GM18508 (cell line): ENCODE measurements around the gene FBXL13.
"Not testable (repeated sequence)": the region's sequence is repeated elsewhere in the genome, so short reads cannot be mapped to it uniquely, and the experiment has no call there.

Source experiments
- ATAC-seq: cut with Tn5 transposase; IDR thresholded peaks from one replicate; pipeline ENCODE4 v1.9.1; 2021; ENCODE audit warnings: moderate number of reproducible peaks; ENCODE audit not compliant: insufficient read depth, unreplicated experiment

The FBXL13 gene

DNA sequence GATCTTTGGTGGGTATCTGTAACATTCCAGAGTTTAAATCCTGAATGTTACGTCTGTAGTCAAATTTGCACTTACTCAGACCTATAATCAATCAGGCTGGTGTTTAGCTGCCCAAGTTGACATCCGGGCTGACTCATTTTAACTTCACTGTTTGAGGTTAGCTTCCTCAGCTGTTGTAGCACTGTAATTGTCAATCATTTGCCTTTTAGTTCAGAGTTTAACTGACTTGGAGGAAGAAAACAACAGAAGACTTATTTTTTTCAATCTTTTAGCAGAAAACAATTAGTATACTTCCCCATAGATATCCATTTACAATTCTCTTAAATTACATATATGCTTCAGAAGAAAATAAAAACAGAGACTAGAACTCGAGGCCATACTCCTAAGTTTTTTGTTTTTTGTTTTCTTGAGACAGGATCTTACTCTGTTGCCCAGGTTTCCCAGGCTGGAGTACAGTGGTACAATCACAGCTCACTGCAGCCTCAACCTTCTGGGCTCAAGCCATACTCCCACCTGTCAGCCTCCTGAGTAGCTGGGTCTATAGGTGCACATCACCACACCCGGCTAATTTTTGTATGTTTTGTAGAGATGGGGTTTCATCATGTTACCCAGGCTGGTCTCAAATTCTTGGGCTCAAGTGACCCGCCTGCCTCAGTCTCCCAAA lies 200.3 kb downstream of the FBXL13 start:
- ATAC-seq = peak; percentile 98

GRCh38 chr7:102873470-102874165 lies 201.0 kb downstream of the FBXL13 start:
- peak; percentile 28 for ATAC-seq

- no peak for ATAC-seq
Measured at GRCh38 chr7:102872460-102872859, 202.1 kb downstream of the FBXL13 start.

- ATAC-seq = no peak
Measured at GRCh38 chr7:102869195-102869594, 205.4 kb downstream of the FBXL13 start.

DNA sequence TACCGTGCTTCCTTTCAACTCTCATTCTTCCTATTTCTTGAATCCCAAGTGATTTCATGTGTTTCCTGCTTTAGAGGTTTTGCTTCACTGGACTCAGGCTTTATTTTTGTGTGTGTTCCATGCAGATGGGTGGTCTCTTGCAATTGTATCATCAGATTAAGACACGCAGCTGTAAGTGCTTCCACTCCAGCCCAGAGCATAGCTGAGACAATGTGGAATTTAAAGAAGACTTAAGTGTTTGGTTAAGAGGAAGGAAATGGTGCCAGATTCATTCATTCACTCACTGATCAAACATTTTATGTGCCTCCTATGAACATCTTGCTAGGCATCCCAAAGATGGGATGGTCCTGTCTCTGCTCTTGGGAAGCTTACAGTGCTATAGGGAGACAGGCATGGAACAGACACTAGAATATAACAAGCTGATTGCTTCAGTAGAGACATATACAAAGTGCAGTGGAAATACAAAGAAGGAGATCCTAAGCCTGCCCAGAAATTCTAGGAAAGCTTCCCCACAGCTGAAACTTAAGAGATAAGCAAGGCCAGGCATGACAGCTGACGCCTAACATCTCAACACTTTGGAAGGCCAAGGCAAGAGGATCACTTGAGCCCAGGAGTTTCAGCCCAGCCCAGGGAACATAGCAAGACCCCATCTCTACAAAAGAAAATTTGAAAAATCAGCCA lies 207.9 kb downstream of the FBXL13 start:
- ATAC-seq = no peak

DNA sequence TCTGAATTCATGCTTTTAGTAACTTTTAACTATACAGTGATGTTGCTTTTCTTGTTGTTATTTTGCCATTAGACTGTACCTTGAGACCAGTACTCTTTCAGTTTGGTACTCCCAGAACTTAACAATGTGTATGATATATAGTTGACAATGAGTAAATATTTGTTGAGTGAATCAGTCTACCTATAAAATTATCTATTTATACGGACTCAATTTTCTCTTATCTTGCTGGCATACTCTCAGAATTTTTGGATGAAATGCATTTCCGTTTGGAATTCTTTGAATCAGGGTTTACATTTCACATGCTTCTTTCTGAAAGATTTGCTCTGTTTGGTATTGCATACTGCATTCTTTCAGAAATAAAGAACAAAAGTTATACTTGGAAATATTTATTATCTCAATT lies 209.6 kb downstream of the FBXL13 start:
- no peak for ATAC-seq

- no peak for ATAC-seq
Measured at GRCh38 chr7:102860351-102860811, 214.2 kb downstream of the FBXL13 start.

GRCh38 chr7:102859799-102860125 lies 214.8 kb downstream of the FBXL13 start:
- no peak for ATAC-seq

DNA sequence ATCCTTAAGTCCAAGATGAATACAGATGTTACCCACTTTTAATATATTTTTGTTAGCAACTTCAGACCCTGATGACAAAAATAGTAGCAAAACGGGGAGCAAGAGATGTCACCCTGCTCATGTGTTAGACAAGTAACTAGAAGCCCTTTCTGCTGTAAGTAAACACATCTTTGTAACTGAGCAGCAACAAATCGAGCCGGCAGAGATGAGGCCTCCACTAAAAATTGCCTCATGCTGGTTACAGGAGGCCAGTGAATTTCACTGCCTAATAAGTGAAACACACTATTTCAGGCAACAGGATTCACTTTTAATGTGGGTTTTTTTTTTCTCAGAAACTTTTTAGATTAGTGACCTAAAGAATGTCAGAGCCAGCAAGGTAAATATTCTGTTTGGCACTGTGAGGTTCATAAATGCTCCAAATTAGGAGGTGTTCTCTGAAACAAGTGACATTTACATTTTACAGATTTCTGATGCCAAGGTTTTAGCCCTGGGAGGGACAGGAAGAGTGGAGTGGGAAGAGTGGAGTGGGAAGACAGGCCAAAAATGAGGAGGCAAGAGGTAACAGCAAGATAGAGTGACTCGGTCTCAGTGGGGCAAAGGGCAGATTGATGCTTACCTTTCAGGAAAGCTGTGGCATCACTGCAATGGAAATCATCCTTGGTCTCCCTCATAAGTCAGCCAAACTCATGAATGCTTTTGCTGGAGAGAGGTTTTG lies 215.4 kb downstream of the FBXL13 start:
- ATAC-seq = no peak

DNA sequence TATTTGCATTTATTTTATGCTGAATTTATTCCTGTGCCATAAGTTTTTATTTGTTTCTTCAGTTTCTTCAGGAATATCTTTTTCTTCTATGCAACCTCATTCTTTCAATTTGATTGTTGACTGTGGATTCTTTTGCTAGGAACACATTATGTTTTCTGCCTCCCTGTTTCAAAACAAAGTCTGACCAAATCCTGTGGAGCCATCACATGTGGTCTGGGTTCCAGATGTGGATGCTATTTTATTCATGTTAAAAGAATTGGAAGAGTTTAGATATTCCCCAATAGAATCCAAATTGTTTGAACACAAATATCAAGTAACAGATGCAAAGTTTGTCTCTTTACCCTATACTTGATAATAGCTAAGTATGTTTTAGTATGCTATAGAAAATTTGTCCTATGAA lies 218.6 kb downstream of the FBXL13 start:
- ATAC-seq = no peak

DNA sequence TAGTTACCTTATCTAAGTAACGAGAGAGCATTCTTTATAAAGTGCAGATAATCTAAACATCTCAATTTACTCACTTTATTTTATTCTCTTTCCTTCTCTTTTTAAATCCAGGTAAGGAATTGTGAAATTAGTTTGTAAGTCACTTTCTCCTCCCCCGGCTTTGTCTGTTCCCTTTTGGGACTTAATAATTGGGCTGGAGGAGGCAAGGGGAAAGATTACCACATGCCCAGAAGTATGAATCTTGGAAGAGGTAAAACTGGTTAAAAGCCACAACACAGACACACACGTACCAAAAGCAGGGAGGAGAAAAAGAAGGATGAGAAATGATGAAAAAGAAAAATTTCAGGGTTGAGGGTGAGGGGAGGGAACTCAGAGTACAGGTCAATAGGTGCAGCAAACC lies 225.1 kb downstream of the FBXL13 start:
- ATAC-seq = no peak

DNA sequence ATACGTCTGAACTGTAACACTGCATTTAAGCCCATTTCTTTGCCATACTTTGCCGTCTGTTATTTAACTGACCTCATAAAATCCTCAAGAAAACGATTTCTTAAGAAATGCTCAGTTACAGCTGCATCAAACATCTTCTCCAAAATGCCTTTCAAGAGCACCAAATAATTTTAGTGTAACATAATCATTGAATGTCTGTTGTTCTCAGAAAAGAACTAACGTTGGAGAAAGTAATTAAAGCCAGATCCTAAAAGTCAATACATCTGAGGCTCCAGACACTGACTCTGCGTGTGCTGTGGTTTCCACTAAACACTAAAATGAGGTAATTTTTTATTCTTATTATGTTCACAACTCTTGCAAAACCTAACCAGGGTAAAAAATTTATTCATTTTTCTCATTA lies 225.5 kb downstream of the FBXL13 start:
- no peak for ATAC-seq

DNA sequence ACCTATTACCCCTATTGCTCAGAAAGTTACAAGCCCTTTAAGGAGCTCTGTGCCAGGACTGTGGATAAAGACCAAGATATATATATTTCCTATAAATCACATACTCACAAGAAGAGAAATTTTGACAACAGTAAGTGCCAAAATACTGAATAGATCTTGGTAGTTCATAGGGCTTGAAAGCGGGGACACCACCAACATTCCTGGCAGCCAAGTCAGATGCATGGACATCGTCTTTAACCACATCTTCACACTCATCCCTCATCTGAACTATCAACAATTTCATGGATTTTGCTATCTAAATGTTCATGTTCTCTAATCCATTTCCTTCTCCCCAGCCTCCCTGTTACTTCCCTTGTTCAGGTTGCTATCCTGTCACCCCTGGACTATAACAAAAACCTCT lies 229.2 kb downstream of the FBXL13 start:
- ATAC-seq = no peak

DNA sequence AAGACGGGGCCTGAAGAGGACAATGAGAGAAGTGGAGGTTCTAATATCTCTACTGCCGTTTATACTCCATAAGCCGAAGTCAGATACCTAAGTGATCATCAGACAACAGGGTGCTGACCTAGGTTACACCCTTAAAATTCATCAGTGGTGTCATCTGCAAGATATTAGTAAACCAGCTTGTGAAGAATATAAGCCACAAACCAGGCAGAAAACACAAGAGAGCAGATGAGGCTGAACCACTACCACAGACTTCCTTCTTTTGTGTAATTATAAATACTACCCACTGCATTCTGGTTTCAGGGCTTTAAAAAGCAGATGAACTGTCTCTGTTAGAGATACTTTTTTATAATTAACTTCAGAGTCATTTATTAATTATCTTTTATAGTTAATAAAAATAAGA lies 230.7 kb downstream of the FBXL13 start:
- peak; percentile 86 for ATAC-seq

DNA sequence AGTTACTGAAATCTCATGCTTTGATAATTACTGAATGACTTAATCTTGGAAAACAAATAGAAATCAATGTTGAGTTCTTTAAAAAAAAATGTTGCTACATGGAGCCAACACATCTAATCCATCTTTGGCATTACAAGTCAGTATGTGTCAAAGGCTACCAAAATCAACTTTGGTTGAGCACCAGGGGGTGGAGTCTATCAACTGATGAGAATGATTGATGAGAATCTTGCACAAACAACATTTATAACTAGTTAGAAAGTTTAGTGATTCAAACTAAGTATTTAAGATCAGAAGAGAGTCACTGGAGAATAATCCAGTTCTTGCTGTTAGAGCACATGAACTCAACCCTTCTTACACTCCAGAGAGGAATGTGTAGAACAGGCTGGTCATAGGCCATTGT lies 232.3 kb downstream of the FBXL13 start:
- no peak for ATAC-seq

- ATAC-seq = no peak
Measured at GRCh38 chr7:102841290-102841689, 233.3 kb downstream of the FBXL13 start.

GRCh38 chr7:102840404-102840803 lies 234.2 kb downstream of the FBXL13 start:
- ATAC-seq = no peak

GRCh38 chr7:102838572-102839101 lies 236.0 kb downstream of the FBXL13 start:
- not testable (repeated sequence) for ATAC-seq

GRCh38 chr7:102837802-102838201 lies 236.8 kb downstream of the FBXL13 start:
- no peak for ATAC-seq

- ATAC-seq = no peak
Measured at GRCh38 chr7:102836977-102837376, 237.6 kb downstream of the FBXL13 start.
